ENCODE measurements around the gene RWDD3. TPM values are rescaled to one million over a fixed set of nuclear protein-coding genes. Genes with fewer than 3 reads are reported as not detected.

The RWDD3 gene
- total and polyA plus RNA-seq, 10 of the 15 experiments (the other 5 are each of a cell fraction or from before 2014, with no cell fraction given) = 9.8 to 42.9 (median 21.4) TPM

DNA sequence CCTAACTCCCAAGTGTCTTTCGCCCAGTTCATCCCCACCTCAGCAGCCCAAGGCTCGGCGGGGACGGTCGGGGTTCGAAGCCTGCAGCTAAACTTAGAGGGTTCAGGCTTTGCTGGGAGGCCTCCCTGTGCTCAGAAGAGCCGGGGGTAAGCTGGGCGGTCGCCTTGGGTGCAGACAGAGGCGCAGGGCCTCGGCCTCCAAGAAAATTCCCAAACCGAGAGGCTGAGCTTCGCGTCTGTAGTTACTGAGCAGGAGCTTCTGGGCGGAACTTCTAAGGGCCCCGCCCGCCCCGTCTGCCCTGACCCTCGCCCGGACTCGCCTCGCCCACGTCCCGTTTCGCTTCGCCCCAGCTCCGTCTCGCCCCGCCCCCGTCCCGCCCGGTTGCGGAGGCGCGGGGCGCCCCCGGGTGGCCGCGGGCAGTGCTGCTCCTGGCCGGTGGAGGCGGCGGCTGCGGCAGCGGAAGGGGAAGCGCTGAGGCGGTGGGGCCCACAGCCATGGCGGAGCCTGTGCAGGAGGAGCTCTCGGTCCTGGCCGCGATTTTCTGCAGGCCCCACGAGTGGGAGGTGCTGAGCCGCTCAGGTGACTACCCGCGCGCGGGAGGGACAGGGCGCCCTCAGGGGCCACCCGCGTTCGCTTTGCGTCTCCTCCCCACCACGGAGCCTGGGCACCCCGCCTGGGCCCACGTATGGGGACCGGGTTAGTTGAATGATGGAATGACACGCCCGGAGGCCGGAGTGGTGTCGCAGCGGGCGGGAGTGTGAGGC, at the start of gene RWDD3 (continued):
- TF ChIP-seq NR2C1 (IDR thresholded peaks at IDR 0.05) (peak; percentile 42; the same call in 1 of the 2 replicates), TCF7 (IDR thresholded peaks at IDR 0.05; ENCODE audit: borderline replicate concordance) (no peak), POLR2A (IDR thresholded peaks at IDR 0.05; ENCODE audit: low read depth, low read length) (peak; percentile 96), RCOR1 (conservative IDR thresholded peaks at IDR 0.05; ENCODE audit: low read depth, low read length) (no peak), ATF7 (IDR thresholded peaks at IDR 0.05; ENCODE audit: low read depth) (no peak), EZH2 (IDR thresholded peaks at IDR 0.05; ENCODE audit: borderline replicate concordance, control insufficient read depth, low read depth, low read length) (no peak), SUZ12 (IDR thresholded peaks at IDR 0.05; ENCODE audit: unreplicated experiment) (no peak), RELA (IDR thresholded peaks at IDR 0.05; ENCODE audit: borderline replicate concordance, partially characterized antibody) (peak; percentile 58), EP300 (IDR thresholded peaks at IDR 0.05; ENCODE audit: borderline replicate concordance in 1 of 2, control insufficient read depth in 1 of 2, low read depth in 2 of 2, low read length in 2 of 2) (no peak), CBX5 (IDR thresholded peaks at IDR 0.05; ENCODE audit: low read depth) (no peak), FOS (IDR thresholded peaks at IDR 0.05; ENCODE audit: borderline replicate concordance, extremely low read depth, insufficient read length) (no peak), CHD2 (IDR thresholded peaks at IDR 0.05; ENCODE audit: borderline replicate concordance, low read depth, low read length) (0 out of 2 replicates have a peak, but pooled peaks have one; percentile 13), SIX5 (IDR thresholded peaks at IDR 0.05; ENCODE audit: low read depth, low read length, severe bottlenecking) (no peak), SMARCA5 (IDR thresholded peaks at IDR 0.05) (peak; percentile 98), ZSCAN29 (IDR thresholded peaks at IDR 0.05) (peak; percentile 57; the same call in 1 of the 2 replicates), JUNB (IDR thresholded peaks at IDR 0.05) (no peak), ZNF24 (IDR thresholded peaks at IDR 0.05) (peak; percentile 73), BACH1 (IDR thresholded peaks at IDR 0.05; ENCODE audit: borderline replicate concordance) (peak; percentile 89)
- TF ChIP-seq, protein P1, sequence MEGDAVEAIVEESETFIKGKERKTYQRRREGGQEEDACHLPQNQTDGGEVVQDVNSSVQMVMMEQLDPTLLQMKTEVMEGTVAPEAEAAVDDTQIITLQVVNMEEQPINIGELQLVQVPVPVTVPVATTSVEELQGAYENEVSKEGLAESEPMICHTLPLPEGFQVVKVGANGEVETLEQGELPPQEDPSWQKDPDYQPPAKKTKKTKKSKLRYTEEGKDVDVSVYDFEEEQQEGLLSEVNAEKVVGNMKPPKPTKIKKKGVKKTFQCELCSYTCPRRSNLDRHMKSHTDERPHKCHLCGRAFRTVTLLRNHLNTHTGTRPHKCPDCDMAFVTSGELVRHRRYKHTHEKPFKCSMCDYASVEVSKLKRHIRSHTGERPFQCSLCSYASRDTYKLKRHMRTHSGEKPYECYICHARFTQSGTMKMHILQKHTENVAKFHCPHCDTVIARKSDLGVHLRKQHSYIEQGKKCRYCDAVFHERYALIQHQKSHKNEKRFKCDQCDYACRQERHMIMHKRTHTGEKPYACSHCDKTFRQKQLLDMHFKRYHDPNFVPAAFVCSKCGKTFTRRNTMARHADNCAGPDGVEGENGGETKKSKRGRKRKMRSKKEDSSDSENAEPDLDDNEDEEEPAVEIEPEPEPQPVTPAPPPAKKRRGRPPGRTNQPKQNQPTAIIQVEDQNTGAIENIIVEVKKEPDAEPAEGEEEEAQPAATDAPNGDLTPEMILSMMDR (IDR thresholded peaks at IDR 0.05 in 2 of 3, conservative IDR thresholded peaks at IDR 0.05 in 1 of 3; ENCODE audit: control insufficient read depth in 2 of 3, extremely low read depth in 1 of 3, insufficient read depth in 1 of 3, low read depth in 3 of 3, low read length in 3 of 3) = peak; percentile 65 to 90 (median 72); a peak in 5 of 6 replicates
- TF ChIP-seq, protein P2, sequence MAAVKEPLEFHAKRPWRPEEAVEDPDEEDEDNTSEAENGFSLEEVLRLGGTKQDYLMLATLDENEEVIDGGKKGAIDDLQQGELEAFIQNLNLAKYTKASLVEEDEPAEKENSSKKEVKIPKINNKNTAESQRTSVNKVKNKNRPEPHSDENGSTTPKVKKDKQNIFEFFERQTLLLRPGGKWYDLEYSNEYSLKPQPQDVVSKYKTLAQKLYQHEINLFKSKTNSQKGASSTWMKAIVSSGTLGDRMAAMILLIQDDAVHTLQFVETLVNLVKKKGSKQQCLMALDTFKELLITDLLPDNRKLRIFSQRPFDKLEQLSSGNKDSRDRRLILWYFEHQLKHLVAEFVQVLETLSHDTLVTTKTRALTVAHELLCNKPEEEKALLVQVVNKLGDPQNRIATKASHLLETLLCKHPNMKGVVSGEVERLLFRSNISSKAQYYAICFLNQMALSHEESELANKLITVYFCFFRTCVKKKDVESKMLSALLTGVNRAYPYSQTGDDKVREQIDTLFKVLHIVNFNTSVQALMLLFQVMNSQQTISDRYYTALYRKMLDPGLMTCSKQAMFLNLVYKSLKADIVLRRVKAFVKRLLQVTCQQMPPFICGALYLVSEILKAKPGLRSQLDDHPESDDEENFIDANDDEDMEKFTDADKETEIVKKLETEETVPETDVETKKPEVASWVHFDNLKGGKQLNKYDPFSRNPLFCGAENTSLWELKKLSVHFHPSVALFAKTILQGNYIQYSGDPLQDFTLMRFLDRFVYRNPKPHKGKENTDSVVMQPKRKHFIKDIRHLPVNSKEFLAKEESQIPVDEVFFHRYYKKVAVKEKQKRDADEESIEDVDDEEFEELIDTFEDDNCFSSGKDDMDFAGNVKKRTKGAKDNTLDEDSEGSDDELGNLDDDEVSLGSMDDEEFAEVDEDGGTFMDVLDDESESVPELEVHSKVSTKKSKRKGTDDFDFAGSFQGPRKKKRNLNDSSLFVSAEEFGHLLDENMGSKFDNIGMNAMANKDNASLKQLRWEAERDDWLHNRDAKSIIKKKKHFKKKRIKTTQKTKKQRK (IDR thresholded peaks at IDR 0.05; ENCODE audit: low read depth, low read length) = no peak
- TF ChIP-seq, protein P3, sequence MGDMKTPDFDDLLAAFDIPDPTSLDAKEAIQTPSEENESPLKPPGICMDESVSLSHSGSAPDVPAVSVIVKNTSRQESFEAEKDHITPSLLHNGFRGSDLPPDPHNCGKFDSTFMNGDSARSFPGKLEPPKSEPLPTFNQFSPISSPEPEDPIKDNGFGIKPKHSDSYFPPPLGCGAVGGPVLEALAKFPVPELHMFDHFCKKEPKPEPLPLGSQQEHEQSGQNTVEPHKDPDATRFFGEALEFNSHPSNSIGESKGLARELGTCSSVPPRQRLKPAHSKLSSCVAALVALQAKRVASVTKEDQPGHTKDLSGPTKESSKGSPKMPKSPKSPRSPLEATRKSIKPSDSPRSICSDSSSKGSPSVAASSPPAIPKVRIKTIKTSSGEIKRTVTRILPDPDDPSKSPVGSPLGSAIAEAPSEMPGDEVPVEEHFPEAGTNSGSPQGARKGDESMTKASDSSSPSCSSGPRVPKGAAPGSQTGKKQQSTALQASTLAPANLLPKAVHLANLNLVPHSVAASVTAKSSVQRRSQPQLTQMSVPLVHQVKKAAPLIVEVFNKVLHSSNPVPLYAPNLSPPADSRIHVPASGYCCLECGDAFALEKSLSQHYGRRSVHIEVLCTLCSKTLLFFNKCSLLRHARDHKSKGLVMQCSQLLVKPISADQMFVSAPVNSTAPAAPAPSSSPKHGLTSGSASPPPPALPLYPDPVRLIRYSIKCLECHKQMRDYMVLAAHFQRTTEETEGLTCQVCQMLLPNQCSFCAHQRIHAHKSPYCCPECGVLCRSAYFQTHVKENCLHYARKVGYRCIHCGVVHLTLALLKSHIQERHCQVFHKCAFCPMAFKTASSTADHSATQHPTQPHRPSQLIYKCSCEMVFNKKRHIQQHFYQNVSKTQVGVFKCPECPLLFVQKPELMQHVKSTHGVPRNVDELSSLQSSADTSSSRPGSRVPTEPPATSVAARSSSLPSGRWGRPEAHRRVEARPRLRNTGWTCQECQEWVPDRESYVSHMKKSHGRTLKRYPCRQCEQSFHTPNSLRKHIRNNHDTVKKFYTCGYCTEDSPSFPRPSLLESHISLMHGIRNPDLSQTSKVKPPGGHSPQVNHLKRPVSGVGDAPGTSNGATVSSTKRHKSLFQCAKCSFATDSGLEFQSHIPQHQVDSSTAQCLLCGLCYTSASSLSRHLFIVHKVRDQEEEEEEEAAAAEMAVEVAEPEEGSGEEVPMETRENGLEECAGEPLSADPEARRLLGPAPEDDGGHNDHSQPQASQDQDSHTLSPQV (IDR thresholded peaks at IDR 0.05) = peak; percentile 87
